GM18861 (cell line): ENCODE results near the gene IGSF22.
"Not testable (repeated sequence)": the region's sequence is repeated elsewhere in the genome, so short reads cannot be mapped to it uniquely, and the experiment has no call there.

ENCODE experiments used
- ATAC-seq: cut with Tn5 transposase; IDR thresholded peaks from one replicate; pipeline ENCODE4 v1.9.1; 2021; ENCODE audit not compliant: unreplicated experiment

IGSF22 gene

GRCh38 chr11:18696638-18697225 is 29.3 kb downstream of the IGSF22 start:
- no peak for ATAC-seq

- ATAC-seq: no peak
Measured at GRCh38 chr11:18692941-18693760, 32.8 kb downstream of the IGSF22 start.

GRCh38 chr11:18691467-18692140 is 34.4 kb downstream of the IGSF22 start:
- ATAC-seq: not testable (repeated sequence)

GRCh38 chr11:18684267-18684666 is 41.7 kb downstream of the IGSF22 start:
- ATAC-seq: no peak

GRCh38 chr11:18682466-18682865 is 43.5 kb downstream of the IGSF22 start:
- no peak for ATAC-seq

- ATAC-seq: not testable (repeated sequence)
Measured at GRCh38 chr11:18681949-18682348, 44.0 kb downstream of the IGSF22 start.

GRCh38 chr11:18677560-18677959 is 48.4 kb downstream of the IGSF22 start:
- ATAC-seq: no peak

- ATAC-seq: no peak
Measured at GRCh38 chr11:18676803-18677202, 49.2 kb downstream of the IGSF22 start.

- not testable (repeated sequence) for ATAC-seq
Measured at GRCh38 chr11:18672209-18672608, 53.8 kb downstream of the IGSF22 start.

- ATAC-seq: no peak
Measured at GRCh38 chr11:18671246-18671645, 54.7 kb downstream of the IGSF22 start.

GRCh38 chr11:18669711-18670110 is 56.3 kb downstream of the IGSF22 start:
- no peak for ATAC-seq

GRCh38 chr11:18669219-18669596 is 56.8 kb downstream of the IGSF22 start:
- ATAC-seq: no peak

- ATAC-seq: no peak
Measured at GRCh38 chr11:18668131-18668530, 57.9 kb downstream of the IGSF22 start.

GRCh38 chr11:18665353-18665872 is 60.6 kb downstream of the IGSF22 start:
- ATAC-seq: not testable (repeated sequence)

- ATAC-seq: no peak
Measured at GRCh38 chr11:18657673-18658072, 68.3 kb downstream of the IGSF22 start.
